K562 (cell line): ENCODE data around the gene SLC26A11. TPM values are rescaled to one million over a fixed set of nuclear protein-coding genes. Genes with fewer than 3 reads are reported as not detected.

Experiments
- CBX1 ChIP-seq: sonication (generic); IDR thresholded peaks from 2 replicates; pipeline ENCODE4 v1.6.1; 2016; ENCODE audit warnings: antibody characterized with exemption, low read depth, mild to moderate bottlenecking
- CBX3 ChIP-seq, 2 experiments: IDR thresholded peaks; 1 replicate in 1 of 2; 2 replicates in 1 of 2; pipeline ENCODE4 v1.6.1; 2012; ENCODE audit warnings: inconsistent platforms in 2 of 2, low read length in 2 of 2, borderline replicate concordance in 1 of 2, control low read depth in 1 of 2
- CREB1 ChIP-seq, 2 experiments: sonication (generic) in 1 of 2; formaldehyde crosslinking in 1 of 2; IDR thresholded peaks; 2 replicates each; pipeline versions ENCODE4 v1.6.1 to v1.8.0; 2012 to 2022; ENCODE audit warnings: inconsistent platforms in 1 of 2, mild to moderate bottlenecking in 1 of 2, missing genetic modification reagents in 1 of 2, moderate library complexity in 1 of 2
- ERF ChIP-seq: fragments of 450-650 bp; formaldehyde crosslinking; IDR thresholded peaks from 2 replicates; pipeline ENCODE4 v1.4.0; 2020; ENCODE audit warnings: mild to moderate bottlenecking, mixed read lengths
- GTF2B ChIP-seq: IDR thresholded peaks from 2 replicates; pipeline ENCODE4 v1.6.1; 2011; ENCODE audit not compliant: insufficient read length; ENCODE audit errors: extremely low read depth
- HBP1 ChIP-seq: fragments of 450-650 bp; formaldehyde crosslinking; IDR thresholded peaks from 2 replicates; pipeline ENCODE4 v1.4.0; 2022; ENCODE audit warnings: missing genetic modification characterization
- HES1 ChIP-seq: fragments of 450-650 bp; IDR thresholded peaks from 2 replicates; pipeline ENCODE4 v1.6.1; 2016; ENCODE audit warnings: low read depth, mild to moderate bottlenecking, moderate library complexity
- HINFP ChIP-seq: fragments of 450-650 bp; conservative IDR thresholded peaks from 2 replicates; pipeline ENCODE4 v1.6.1; 2016; ENCODE audit warnings: missing genetic modification characterization, low read depth, mild to moderate bottlenecking, control low read depth, missing compliant biosample characterization
- HMG20A ChIP-seq: fragments of 450-650 bp; formaldehyde crosslinking; conservative IDR thresholded peaks from 2 replicates; pipeline ENCODE4 v1.4.0; 2020; ENCODE audit warnings: mild to moderate bottlenecking, mixed read lengths
- MEIS2 ChIP-seq: fragments of 450-650 bp; IDR thresholded peaks from 2 replicates; pipeline ENCODE4 v1.6.1; 2014; ENCODE audit warnings: mild to moderate bottlenecking; ENCODE audit not compliant: partially characterized antibody
- MLLT1 ChIP-seq, 2 experiments: fragments of 450-650 bp; IDR thresholded peaks; 2 replicates each; pipeline ENCODE4 v1.6.1; 2016
- NBN ChIP-seq: fragments of 450-650 bp; IDR thresholded peaks from 2 replicates; pipeline ENCODE4 v1.6.1; 2016; ENCODE audit warnings: low read depth, mild to moderate bottlenecking
- RBM34 ChIP-seq: fragments of 200-400 bp; formaldehyde crosslinking; IDR thresholded peaks from 2 replicates; pipeline ENCODE4 v1.6.1; 2018; ENCODE audit warnings: low read length, borderline replicate concordance; ENCODE audit not compliant: insufficient read depth
- SFPQ ChIP-seq: fragments of 200-400 bp; formaldehyde crosslinking; IDR thresholded peaks from 2 replicates; pipeline ENCODE4 v1.6.1; 2017; ENCODE audit warnings: mild to moderate bottlenecking, low read depth, low read length, moderate library complexity
- SMAD4 ChIP-seq: fragments of 250-450 bp; sonication (Bioruptor Pico); conservative IDR thresholded peaks from 2 replicates; pipeline ENCODE4 v1.8.0; 2021; ENCODE audit warnings: inconsistent platforms, mild to moderate bottlenecking, moderate library complexity
- ZBTB26 ChIP-seq: fragments of 450-650 bp; formaldehyde crosslinking; IDR thresholded peaks from 2 replicates; pipeline ENCODE4 v1.4.0; 2022; ENCODE audit warnings: missing genetic modification characterization
- ZNF668 ChIP-seq: fragments of 250-450 bp; sonication (Bioruptor Pico); IDR thresholded peaks from 2 replicates; pipeline ENCODE4 v1.8.0; 2022; ENCODE audit warnings: mild to moderate bottlenecking, inconsistent platforms
- polyA plus RNA-seq, 8 experiments: library from polyadenylated mRNA; depleted of rRNA in 4 of 8; stranded (reverse) in 5 of 8; unstranded in 3 of 8; fragments of >200 nt; fragmentation: Nextera tagmentation in 2 of 8; fragmentation: Illumina TruSeq in 1 of 8; extraction: Ambion mirVana in 2 of 8; extraction: Trizol in 1 of 8; gene quantifications; 2 replicates each; pipeline versions ENCODE4 v1.2.1 to v1.2.3, GENCODE V29; 2011 to 2014; ENCODE audit warnings: inconsistent platforms in 1 of 8, missing spikeins in 1 of 8
- total RNA-seq, 7 experiments: library from RNA; depleted of rRNA in 6 of 7; stranded (reverse); fragments of >200 nt in 6 of 7; fragmentation: Illumina TruSeq in 2 of 7; extraction: Trizol in 2 of 7; gene quantifications; 2 replicates each; pipeline versions ENCODE4 v1.2.1 to v1.2.3, GENCODE V29; 2011 to 2021; ENCODE audit warnings: low replicate concordance in 1 of 7

The SLC26A11 gene
- total and polyA plus RNA-seq, 9 of the 15 experiments (the other 6 are each of a cell fraction or from before 2014, with no cell fraction given) = 0.06 to 3.1 (median 1.2) TPM; not detected in 1

GRCh38 chr17:80223838-80224497, 3.7 kb downstream of the SLC26A11 start (continued):
- TF ChIP-seq GTF2B = no peak
- TF ChIP-seq MLLT1 (IDR thresholded peaks at IDR 0.05) = peak in 1 of 2 experiments; percentile 33; a peak in 1 of 4 replicates
- no peak for TF ChIP-seq CBX1
- TF ChIP-seq CBX3 (IDR thresholded peaks at IDR 0.05; ENCODE audit: borderline replicate concordance in 1 of 2, low read length in 2 of 2) = no peak
- no peak for TF ChIP-seq ERF (CRISPR knock-in tag)
- TF ChIP-seq HINFP (tag) = no peak
- no peak for TF ChIP-seq ZNF668
- no peak for TF ChIP-seq MEIS2
- TF ChIP-seq NBN = no peak
- no peak for TF ChIP-seq HES1
- TF ChIP-seq RBM34 = no peak
- TF ChIP-seq SMAD4 (CRISPR knock-in tag) = no peak
- TF ChIP-seq HBP1 (CRISPR knock-in tag) = peak; percentile 91
- TF ChIP-seq SFPQ = no peak
- 0 out of 2 replicates have a peak, but pooled peaks have one; percentile 48 for TF ChIP-seq ZBTB26
- no peak for TF ChIP-seq CREB1 (IDR thresholded peaks at IDR 0.05)
- no peak for TF ChIP-seq CREB1 (CRISPR knock-in tag; IDR thresholded peaks at IDR 0.05)
- no peak for TF ChIP-seq HMG20A
